HepG2 (cell line): ENCODE data around the gene ZNF467. TPM values are rescaled to one million over a fixed set of nuclear protein-coding genes. Genes with fewer than 3 reads are reported as not detected.

Experiments
- CREM ChIP-seq, 2 experiments: sonication (generic) in 1 of 2; formaldehyde crosslinking in 1 of 2; IDR thresholded peaks; 2 replicates each; pipeline versions ENCODE4 v1.4.0 to v1.6.1; 2016 to 2020; ENCODE audit warnings: antibody characterized with exemption in 1 of 2, mild to moderate bottlenecking in 1 of 2, missing genetic modification reagents in 1 of 2
- IKZF4 ChIP-seq: sonication (generic); formaldehyde crosslinking; IDR thresholded peaks from 2 replicates; pipeline ENCODE4 v1.5.1; 2020; ENCODE audit warnings: borderline replicate concordance, mild to moderate bottlenecking, low read depth, missing genetic modification reagents; ENCODE audit errors: not compliant biosample characterization
- MAFF ChIP-seq: IDR thresholded peaks from 2 replicates; pipeline ENCODE4 v1.6.1; 2011; ENCODE audit warnings: low read depth, low read length, improper control_type of control experiment
- MTA1 ChIP-seq: sonication (generic); formaldehyde crosslinking; IDR thresholded peaks from 2 replicates; pipeline ENCODE4 v1.4.0; 2020; ENCODE audit warnings: missing genetic modification reagents, mild to moderate bottlenecking, borderline replicate concordance
- MYNN ChIP-seq: sonication (generic); formaldehyde crosslinking; IDR thresholded peaks from 2 replicates; pipeline ENCODE4 v1.4.0; 2020; ENCODE audit warnings: mild to moderate bottlenecking, low read depth, missing genetic modification reagents
- NAIF1 ChIP-seq: sonication (generic); formaldehyde crosslinking; IDR thresholded peaks from 2 replicates; pipeline ENCODE4 v1.5.0; 2020; ENCODE audit warnings: mild to moderate bottlenecking, missing genetic modification reagents, borderline replicate concordance
- RFX5 ChIP-seq: IDR thresholded peaks from 2 replicates; pipeline ENCODE4 v1.6.1; 2011; ENCODE audit warnings: low read depth, low read length, improper control_type of control experiment
- SAP130 ChIP-seq: IDR thresholded peaks from 2 replicates; pipeline ENCODE4 v1.6.1; 2016; ENCODE audit warnings: low read depth
- ZNF33B ChIP-seq: sonication (generic); formaldehyde crosslinking; IDR thresholded peaks from 2 replicates; pipeline ENCODE4 v1.5.1; 2020; ENCODE audit warnings: mild to moderate bottlenecking, missing genetic modification reagents
- ZNF407 ChIP-seq: sonication (generic); formaldehyde crosslinking; IDR thresholded peaks from one replicate; pipeline ENCODE4 v1.5.1; 2020; ENCODE audit warnings: mild to moderate bottlenecking, missing genetic modification reagents; ENCODE audit errors: not compliant biosample characterization
- ZNF451 ChIP-seq: sonication (generic); formaldehyde crosslinking; IDR thresholded peaks from 2 replicates; pipeline ENCODE4 v1.5.0; 2020; ENCODE audit warnings: mild to moderate bottlenecking, missing genetic modification reagents
- polyA plus RNA-seq, 8 experiments: library from polyadenylated mRNA; depleted of rRNA in 3 of 8; stranded (reverse) in 7 of 8; unstranded in 1 of 8; fragments of >200 nt; fragmentation: Illumina TruSeq in 4 of 8; extraction: Trizol in 4 of 8; gene quantifications; 2 replicates each; pipeline versions ENCODE4 v1.2.1 to v1.2.3, GENCODE V29; 2011 to 2016; ENCODE audit warnings: low read depth in 4 of 8, missing spikeins in 1 of 8, mixed read lengths in 1 of 8; ENCODE audit not compliant: insufficient read depth in 1 of 8
- total RNA-seq, 5 experiments: library from RNA; depleted of rRNA; stranded (reverse); fragments of >200 nt; fragmentation: Illumina TruSeq; extraction: Trizol; gene quantifications; 2 replicates each; pipeline ENCODE4 v1.2.3, GENCODE V29; 2016; ENCODE audit warnings: low read depth in 1 of 5
- TF ChIP-seq, protein P1 (sequence below): IDR thresholded peaks from 2 replicates; pipeline ENCODE4 v1.6.1; 2016; ENCODE audit warnings: missing compliant biosample characterization, missing genetic modification reagents, borderline replicate concordance
- TF ChIP-seq, protein P2 (sequence below): sonication (generic); formaldehyde crosslinking; IDR thresholded peaks from 2 replicates; pipeline ENCODE4 v1.9.0; 2022; ENCODE audit warnings: low read depth, missing genetic modification reagents
- TF ChIP-seq, protein P3 (sequence below): sonication (generic); formaldehyde crosslinking; IDR thresholded peaks from 2 replicates; pipeline ENCODE4 v1.4.0; 2020; ENCODE audit warnings: missing genetic modification reagents

Gene ZNF467
- total and polyA plus RNA-seq, 2 of the 13 experiments (the other 11 are each of a cell fraction or from before 2014, with no cell fraction given), result 0.03 TPM; not detected in 1

DNA sequence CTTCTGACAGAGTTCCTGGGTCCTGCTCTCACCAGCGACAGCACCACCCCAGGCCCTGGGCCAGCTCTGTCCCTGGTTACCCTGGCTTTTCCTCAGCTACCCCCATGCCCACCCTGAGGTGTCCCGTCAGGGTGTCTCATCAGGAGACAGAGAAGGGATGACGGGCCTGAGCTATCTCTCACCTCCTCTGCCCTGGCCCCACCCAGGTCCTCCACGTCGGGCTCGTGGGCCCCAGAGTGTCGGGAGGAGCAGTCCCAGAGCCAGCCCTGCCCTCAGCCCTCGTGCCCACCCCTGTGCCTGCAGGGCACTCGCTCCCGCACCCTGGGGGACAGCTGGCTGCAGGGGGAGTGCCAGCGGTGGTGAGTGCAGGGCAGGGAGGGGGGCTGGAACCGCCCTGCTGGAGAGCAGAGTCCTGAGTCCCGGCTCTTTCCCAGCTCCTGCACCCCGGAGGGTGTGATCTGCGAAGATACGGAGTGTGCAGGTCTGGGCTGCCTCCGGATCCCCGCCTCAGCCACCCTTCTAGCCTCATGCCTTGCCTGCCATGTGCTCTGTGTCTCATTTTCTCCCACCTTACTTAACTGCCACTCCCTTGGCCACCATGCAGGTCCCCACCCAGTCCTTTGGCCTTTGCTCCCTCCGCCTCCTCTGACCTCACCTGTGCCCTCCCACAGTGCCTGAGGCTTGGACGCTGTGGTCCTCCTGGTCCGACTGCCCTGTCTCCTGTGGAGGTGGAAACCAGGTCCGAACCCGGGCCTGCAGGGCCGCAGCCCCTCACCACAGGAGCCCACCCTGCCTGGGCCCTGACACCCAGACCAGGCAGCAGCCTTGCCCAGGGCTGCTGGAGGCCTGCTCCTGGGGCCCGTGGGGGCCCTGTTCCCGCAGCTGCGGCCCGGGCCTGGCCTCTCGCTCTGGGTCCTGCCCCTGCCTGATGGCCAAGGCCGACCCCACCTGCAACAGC lies 48.1 kb upstream of the ZNF467 start (continued):
- TF ChIP-seq NAIF1 (CRISPR knock-in tag), result no peak
- 0 out of 2 replicates have a peak, but pooled peaks have one; percentile 25 for TF ChIP-seq ZNF33B (CRISPR knock-in tag)
- TF ChIP-seq MTA1, result peak; percentile 38; the same call in 1 of the 2 replicates
- TF ChIP-seq SAP130 (CRISPR knock-in tag), result 0 out of 2 replicates have a peak, but pooled peaks have one; percentile 11
- TF ChIP-seq, protein P1, sequence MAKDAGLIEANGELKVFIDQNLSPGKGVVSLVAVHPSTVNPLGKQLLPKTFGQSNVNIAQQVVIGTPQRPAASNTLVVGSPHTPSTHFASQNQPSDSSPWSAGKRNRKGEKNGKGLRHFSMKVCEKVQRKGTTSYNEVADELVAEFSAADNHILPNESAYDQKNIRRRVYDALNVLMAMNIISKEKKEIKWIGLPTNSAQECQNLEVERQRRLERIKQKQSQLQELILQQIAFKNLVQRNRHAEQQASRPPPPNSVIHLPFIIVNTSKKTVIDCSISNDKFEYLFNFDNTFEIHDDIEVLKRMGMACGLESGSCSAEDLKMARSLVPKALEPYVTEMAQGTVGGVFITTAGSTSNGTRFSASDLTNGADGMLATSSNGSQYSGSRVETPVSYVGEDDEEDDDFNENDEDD, result peak; percentile 65; the same call in 1 of the 2 replicates
- TF ChIP-seq MYNN (CRISPR knock-in tag), result no peak
- TF ChIP-seq CREM (IDR thresholded peaks at IDR 0.05), result no peak
- TF ChIP-seq CREM (CRISPR knock-in tag; IDR thresholded peaks at IDR 0.05), result no peak
- TF ChIP-seq, protein P2, sequence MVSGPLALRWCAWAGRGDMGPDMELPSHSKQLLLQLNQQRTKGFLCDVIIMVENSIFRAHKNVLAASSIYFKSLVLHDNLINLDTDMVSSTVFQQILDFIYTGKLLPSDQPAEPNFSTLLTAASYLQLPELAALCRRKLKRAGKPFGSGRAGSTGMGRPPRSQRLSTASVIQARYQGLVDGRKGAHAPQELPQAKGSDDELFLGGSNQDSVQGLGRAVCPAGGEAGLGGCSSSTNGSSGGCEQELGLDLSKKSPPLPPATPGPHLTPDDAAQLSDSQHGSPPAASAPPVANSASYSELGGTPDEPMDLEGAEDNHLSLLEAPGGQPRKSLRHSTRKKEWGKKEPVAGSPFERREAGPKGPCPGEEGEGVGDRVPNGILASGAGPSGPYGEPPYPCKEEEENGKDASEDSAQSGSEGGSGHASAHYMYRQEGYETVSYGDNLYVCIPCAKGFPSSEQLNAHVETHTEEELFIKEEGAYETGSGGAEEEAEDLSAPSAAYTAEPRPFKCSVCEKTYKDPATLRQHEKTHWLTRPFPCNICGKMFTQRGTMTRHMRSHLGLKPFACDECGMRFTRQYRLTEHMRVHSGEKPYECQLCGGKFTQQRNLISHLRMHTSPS (CRISPR knock-in tag), result peak; percentile 47; the same call in 1 of the 2 replicates
- TF ChIP-seq ZNF451 (CRISPR knock-in tag), result 0 out of 2 replicates have a peak, but pooled peaks have one; percentile 46
- peak; percentile 33 for TF ChIP-seq ZNF407 (CRISPR knock-in tag)
- TF ChIP-seq RFX5, result no peak
- TF ChIP-seq IKZF4 (CRISPR knock-in tag), result peak; percentile 53
- TF ChIP-seq, protein P3, sequence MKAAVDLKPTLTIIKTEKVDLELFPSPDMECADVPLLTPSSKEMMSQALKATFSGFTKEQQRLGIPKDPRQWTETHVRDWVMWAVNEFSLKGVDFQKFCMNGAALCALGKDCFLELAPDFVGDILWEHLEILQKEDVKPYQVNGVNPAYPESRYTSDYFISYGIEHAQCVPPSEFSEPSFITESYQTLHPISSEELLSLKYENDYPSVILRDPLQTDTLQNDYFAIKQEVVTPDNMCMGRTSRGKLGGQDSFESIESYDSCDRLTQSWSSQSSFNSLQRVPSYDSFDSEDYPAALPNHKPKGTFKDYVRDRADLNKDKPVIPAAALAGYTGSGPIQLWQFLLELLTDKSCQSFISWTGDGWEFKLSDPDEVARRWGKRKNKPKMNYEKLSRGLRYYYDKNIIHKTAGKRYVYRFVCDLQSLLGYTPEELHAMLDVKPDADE (CRISPR knock-in tag), result no peak
- TF ChIP-seq MAFF, result no peak
